SKM-1 (cell line): Measurements from ENCODE around the gene SUSD3.
A peak's percentile ranks its signal among the peaks of the same experiment; 100 is the strongest.
"Not testable (repeated sequence)": the region's sequence is repeated elsewhere in the genome, so short reads cannot be mapped to it uniquely, and the experiment has no call there.

Experiments used
- DNase-seq: peaks from one replicate; lab custom pipeline; 2025; ENCODE audit not compliant: unreplicated experiment; lab: John Stamatoyannopoulos, UW

SUSD3 gene

DNA sequence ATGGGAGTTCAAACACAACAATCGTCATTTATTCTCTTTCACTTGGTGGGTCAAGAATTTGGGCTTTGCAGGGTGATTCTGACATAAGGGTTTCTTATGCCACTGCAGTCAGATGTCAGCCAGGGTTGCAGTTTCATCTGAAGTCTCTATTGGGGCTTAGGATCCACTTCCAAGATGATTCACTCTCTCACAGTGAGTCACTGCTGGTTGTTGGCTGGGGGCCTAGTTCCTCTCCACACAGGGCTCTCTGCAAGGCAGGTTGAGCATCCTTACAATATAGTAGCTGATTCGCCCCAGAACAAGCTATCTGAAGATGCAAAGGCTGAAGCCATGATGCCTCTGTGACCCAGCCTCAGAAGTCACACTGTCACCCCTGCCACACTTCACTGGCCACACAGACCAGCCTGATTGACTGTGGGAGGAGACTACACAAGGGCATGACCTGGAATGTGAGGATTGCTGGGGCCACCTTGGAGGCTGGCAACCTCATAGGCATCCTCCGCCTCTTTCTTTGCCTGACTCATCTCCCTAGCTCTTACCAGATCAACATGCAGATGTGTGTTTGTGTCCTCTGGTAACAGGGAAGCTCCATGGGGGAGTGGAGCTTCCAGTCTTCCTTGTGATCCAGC, 33.1 kb downstream of the SUSD3 start:
- DNase-seq, result no peak

DNA sequence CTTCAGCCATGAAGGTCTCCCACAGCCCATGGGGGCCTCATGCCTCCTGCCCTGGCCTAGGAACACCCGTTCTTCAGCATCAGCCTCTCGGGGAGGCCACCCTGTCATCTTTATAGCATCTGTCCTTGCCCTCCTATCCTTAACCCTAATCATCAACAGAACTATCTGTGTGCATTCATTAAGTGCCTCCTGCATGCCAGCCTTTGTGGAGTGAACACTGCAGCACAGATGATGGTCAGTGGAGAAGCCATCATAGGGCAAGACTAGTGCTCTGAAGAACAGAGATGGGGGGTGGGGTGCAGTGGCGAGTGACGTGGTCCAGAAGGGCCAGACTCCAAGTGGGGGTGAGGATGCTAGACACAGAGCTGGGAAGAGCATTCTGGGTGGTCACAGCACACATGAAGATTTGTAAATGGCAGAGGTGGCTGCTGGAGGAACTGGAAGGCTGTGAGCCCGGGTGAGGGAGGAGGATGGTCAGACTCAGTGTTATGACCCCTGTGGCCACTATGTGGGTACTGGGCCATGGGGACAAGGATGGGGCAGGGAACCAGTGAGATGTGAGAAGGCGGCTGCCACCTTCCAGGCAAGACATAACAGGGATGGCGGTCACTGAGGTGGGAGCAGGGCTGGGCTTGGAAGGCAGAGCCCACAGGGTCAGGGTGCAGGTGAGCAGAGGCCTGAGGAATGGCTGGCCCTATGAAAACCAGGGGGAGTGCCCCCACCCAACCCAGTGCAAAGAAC, 33.9 kb downstream of the SUSD3 start:
- DNase-seq, result no peak

DNA sequence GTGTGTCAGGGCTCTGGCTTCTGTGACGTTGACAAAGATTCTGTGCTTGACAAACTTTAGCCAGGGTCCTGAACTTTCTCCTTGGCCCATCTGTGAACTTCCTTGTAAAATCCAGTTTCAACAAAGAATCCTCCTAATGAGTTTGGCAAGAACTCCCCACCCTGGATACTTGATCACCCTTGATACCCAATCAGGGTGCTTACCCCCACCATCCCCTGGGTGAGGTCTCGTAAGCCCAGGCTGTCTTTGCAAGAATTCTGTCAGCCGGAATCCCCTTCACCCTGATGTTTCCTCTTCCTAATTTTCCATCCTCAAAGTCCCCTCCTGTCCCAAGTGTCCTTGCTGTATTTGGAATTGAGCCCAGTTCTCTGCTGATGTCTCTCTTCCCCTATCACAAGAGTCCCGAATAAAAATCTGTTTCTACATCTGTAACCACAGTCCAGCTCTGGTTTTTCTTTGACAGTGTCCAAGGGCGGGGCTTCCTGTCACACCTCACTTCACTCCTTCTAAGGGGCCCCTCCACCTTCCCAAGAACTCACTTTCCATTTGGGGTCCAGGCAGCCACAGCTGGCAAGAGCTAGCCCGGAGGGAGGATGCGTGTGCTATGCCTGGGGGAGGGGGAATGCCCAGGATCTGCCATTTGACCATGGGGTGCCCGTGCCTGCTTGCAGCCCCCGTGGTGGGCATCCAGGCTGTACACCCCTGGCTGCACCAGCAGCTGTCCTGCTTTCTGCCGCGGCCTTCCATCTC, 34.8 kb downstream of the SUSD3 start:
- DNase-seq, result no peak

DNA sequence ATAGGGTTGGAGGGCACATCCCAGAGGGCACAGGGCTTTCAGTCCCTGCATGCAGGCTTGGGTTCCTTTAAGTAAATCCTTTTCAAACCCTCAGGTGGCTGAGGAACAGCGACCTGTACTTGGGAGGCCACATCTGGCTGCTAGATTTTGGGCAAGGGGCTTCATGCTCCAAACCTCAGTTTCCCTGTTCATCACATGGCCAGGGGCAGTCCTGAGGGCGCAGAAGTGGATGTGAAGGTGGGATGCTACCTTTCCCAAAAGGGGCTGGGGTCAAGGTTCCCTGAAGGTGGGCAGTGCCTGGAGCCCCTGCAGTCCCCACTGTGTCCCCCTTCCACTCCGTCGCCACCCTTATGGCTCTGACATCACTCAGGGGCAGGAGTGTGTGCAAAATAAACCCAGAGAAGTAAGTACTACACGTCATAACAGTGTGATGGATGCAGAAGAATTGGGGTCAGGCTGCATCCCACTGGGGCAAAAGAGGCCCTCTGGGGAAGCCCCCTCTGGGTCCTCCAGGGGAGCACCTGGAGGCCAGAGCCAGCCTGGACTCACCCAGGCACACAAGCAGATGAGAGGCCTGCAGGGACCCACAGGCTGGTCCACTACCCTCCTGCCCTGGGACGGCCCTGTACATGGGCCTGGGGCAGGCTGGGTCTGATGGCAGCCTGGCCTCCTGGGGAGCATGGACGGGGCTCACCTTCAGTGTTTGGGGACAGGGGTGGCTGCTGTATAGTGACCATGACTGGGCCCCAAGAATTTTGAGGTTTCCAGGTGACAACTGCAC, 35.6 kb downstream of the SUSD3 start:
- no peak for DNase-seq

DNA sequence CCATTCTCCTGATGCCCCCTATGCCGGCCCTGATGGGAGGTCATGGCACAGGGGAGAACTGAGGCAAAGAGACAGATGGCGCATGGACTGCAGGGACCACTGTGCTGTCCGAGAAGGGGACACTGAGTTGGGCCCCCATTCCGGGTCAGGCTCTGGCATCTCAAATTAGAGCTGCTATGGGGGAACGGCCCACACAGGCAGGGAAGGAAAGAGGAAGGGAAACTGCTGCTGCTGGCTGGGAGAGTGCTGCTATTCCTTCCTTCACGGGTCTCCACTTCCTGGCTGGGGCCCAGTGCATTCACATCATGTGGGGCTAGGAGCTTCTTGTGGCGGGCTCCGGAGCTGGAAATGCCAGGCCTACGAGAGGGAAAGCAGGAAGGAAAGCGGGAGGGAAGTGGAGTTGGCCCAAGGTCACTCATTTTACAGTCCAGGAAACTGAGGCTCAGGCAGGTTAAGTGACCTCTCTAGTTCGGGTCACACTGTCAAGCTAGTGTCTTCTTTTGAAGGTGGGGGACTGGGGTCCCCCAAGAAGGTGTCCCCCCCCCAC, 36.2 kb downstream of the SUSD3 start:
- no peak for DNase-seq

DNA sequence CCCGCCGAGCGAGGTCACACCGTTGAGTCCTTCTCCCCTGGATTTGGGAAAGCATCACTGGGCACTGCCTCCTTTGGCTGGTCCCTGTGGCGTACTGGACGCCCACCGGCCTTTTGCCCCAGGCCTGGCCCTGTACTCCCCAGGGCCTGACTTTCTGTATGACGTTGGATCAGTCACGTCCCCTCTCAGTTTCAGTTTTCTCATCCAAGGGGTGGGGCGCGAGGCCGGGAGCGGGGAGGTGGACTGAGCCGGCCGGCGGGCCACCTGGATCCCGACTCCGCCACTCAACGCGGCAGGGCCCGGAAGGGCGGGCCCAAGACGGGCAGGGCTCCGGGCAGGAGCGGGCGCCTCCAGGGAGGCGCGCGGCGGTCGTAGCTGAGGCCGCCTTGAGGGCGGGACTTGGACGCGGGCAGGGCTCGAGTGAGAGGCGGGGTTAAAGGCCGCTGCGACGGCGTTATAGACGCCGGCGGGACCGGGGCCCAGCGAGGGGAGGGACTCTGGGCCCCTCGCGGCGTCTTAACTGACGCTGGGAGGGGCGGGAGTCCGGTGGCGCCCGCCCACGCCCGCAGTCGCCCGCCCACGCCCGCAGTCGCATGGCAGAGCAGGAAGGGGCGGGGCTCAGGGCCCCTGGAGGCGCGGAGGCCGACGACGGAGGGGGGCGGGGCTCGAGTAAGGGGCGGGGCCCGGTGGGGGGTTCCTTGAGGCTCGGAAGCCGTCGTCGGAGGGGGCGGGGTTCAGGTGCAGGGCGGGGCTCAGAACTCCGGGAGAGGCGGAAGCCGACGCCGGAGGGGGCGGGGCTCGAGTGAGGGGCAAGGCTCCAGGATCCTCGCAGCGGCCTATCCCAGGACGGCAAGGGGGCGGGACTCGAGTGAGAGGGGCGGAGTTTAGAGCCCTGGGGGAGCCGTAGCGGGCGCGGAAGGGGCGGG, 37.0 kb downstream of the SUSD3 start:
- DNase-seq, result peak; percentile 76

DNA sequence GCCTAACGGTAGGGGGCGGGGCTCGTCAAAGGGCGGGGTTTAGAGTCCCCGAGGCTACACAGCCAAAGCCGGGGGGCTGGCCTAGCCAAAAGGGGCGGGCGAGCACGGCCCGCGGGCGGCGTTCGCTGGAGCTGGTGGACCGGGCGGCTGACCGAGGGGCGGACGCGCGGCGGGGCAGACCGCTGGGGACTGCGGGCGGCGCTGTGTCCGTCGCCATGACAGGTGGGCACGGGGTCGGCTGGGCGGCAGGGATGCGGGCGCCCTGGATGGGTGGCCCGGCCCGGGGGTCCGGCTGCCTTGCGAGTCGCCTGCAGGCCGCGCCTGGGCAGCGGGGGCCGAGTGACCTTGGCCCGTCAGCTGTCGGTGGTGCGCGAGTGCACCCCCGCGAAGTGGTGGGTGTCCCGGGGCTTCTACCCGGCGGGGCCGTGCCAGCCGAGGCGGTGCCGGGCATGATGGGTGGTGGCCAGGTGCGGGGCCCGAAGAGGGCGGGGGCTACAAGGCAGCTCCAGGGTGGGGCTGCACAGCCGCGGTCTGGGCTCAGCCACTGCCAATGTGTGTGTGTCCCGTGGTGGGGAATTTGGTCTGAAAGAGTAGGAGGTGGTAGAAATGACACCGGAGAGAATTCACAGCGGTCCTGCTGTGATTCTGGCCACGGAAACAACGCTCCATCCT, 37.8 kb downstream of the SUSD3 start, which contains the start of gene CARD19:
Gene CARD19 (plus strand): TSS at position 87 of the 672 bp plus-strand sequence. CDS start 129 bp downstream, at position 216.
- DNase-seq, result no peak

DNA sequence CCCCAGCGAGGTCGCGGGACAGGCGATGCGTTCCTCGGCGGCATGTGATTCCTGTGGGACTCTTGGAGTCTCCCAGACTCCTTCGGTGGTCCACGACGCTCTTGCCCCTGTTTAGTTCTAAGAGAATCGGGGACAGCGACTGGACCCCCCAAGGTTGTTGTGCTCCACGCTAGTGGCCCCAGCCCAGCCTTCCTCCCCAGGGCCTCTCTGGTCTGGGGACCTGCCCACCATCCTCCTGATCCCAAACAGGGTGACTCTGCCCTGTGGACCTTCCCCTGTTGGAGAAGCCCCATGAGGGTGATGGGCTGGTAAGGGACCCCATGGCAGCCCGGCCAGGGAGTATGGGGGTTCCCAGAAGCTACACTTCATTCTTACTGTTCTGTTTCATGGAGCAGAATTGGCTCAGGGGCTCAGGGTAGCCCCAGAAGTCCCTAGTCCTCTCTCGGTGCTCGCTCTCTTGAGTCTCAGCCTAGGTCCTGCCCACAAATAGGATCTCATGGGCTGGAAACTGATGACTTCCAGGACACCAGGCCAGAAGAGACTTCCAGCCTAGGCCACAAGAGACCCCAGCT, 38.4 kb downstream of the SUSD3 start:
- no peak for DNase-seq

DNA sequence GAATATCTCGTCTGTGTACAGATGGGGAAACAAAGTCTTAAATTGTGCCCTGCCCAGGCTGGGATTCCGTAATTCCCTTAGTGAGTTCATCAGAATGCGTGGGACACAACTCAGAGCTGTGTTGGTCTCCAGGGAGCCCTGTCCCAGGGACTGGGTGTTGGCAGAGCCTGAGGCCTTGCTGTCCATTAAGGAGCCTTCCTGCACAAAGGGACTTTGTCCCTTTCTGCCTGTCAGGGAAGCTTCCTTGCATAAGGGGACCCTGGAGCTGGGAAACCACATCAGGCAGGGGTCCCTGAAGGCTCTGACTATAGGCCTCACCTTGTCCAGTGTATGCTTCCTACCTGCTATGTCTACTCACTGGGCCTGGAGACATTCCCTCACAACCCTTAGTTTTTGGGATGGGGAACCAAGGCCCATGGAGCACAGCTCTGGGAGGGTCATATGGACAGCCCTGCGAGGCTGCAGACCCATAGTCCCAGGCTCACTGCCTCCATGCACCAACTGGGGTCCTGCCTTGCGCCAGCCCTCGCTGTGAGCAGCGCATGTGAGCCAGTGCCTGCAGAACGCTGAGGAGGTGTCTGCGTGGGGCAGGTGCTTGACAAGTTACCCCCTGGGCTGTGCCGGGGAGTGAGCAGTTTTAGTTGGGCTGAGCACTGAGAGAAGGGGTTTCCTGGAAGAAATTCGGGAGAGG, 39.2 kb downstream of the SUSD3 start:
- DNase-seq, result no peak

DNA sequence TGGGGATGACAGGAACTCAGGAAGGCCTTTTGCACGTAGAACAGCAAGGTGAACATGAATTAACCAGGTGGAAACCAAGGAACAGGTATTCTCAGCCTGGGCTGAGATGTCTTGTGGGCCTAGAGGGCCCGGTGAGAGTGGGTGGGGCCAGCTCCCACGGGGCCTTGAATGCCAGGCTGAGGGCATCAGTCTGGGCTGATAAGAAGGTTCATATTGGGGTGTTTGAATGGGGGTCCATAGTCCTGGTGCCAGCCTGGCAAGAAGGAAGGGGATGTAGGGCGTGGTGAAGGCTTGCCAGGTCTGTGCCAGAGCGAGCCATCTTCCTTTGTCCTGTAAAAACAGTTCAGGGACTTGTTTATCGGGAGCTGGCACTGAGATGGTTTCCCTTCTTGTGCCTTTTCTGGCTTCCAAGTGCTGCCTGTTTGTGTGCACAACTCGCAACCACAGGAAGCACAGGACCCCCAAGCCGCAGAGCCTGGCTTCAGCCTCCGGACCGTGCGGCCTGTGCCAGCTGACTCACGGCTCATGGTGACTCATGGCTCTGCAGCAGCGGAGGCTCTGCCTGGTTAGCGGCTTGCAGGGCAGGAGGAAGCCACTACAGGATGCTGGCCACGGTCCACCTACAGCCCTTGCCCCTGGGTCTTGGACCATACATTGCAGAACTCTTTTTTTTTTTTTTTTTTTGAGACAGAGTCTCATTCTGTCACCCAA, 39.9 kb downstream of the SUSD3 start:
- DNase-seq, result no peak

DNA sequence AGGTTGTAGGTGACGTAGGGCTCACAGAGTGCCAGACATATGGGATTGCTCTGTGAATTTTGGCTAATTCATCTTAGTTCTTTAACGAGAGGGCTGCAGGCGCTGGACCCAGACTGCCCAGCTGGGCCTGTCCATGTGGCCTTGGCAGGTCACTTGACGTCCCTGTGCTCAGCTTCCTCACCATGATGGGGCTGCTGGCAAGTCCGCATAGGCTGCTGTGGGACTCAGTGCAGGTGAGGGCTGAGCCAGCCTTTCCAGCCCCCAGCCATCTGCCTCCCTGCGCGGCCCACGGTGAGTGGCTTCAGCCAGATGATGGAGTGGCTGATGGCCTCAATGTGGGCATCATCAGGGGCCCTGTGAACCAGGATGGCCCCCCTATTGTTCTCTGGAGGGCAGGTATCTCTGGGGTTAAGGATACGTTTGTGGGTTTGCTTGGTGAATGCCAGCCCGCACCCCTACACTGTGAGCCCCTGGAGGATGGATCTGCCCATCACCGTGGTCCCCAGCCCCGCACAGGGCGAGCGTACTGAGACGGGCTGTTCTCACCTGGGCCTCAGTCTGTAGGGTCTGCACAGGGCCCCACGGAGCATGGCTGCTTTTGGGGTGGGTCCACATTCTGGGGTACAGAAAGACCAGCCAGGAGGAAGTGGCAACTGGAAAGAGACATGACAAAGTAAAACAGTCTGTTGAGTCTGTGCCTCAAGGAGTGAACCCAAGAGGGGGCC, 41.2 kb downstream of the SUSD3 start:
- DNase-seq, result no peak

DNA sequence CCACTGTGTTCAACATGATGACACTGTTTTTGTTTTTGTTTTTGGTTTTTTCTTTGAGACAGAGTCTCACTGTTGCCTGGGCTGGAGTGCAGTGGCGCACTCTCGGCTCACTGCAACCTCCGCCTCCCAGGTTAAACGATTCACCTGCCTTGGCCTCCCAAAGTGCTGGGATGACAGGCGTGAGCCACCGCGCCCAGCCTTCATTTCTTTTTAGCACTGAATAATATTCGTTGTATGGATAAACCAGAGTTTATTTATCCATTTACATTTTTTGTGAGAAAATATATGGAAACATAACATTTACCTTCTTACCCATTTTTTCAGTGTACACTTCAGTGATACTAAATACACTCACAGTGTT, 41.8 kb downstream of the SUSD3 start:
- DNase-seq, result no peak

DNA sequence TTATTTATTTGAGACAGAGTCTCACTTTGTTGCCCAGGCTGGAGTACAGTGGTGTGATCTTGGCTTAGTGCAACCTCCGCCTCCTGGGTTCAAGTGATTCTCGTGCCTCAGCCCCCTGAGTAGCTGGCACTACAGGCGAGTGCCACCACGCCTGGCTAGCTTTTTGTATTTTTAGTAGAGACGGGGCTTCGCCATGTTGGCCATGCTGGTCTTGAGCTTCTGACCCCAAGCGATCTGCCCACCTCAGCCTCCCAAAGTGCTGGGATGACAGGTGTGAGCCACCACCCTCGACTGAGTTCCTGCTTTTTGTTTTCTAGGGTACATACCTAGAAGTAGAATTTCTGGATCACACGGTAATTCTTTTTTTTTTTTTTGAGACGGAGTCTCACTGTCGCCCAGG, 42.6 kb downstream of the SUSD3 start:
- not testable (repeated sequence) for DNase-seq

DNA sequence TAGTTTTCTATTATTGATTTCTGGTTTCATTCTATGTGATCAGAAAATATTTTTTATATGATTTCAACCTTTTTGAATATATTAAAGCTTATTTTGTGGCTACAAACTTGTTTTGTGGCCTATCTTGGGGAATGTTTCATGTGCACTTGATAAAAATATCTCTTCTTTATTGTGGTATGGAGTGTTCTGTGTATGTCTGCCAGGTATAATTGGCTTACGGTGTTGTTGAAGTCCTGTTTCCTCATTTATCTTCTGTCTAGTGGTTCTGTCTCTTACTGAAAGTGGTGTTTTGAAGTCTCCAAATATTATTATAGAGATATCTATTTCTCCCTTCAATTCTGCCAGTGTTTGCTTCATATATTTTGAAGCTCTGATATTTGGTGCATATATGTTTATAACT, 47.1 kb downstream of the SUSD3 start:
- DNase-seq, result no peak

DNA sequence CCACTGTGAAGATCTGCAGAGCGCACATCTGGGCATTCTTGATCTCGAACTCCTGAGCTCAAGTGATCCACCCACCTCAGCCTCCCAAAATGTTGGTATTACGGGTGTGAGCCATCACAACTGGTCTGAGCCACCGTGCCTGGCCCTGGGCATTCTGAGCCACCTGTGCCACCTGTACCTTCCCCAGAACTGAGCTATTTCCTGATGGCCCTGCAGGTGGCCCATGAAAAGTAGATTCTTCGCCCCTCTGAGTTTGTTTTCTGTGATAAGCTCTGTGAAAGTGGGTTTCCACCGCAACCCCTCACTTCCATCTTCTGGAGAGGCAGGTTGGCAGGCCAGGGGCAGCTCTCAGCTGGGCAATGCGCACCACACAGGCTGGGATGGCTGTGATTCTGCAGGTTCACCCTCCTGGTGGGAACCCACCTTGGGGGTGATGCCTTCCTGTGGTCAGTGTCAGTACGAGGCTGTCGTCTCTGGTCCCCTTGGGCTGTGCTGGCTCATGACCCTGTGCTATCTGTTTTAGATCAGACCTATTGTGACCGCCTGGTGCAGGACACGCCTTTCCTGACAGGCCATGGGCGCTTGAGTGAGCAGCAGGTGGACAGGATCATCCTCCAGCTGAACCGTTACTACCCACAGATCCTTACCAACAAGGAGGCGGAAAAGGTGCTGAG, 48.8 kb downstream of the SUSD3 start:
- DNase-seq, result no peak

DNA sequence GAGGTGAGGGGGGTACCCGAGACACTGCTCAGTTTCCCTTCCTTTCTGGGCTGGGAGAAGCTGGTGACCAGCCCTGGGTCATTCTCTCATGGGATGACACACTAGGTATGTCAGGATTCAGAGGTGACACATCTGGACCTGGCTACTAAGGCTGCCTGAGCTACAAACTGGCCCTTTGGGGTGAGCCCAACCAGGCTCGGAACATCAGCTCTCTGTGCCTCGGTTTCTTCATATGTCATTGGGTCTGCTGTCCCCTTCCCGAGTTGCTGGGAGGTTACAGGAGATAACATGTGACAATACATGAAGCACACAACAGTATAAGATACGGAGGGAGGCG, 49.3 kb downstream of the SUSD3 start:
- DNase-seq, result no peak
